NCI-H345 treated with DMSO at 0.1 percent for 48 hours (cell line): Measurements from ENCODE around the gene CYP1B1.
"Not testable (repeated sequence)": the region's sequence is repeated elsewhere in the genome, so short reads cannot be mapped to it uniquely, and the experiment has no call there.

Experiments
- DNase-seq: peaks from one replicate; lab custom pipeline; 2025; ENCODE audit not compliant: unreplicated experiment; lab: John Stamatoyannopoulos, UW

CYP1B1 gene

DNA sequence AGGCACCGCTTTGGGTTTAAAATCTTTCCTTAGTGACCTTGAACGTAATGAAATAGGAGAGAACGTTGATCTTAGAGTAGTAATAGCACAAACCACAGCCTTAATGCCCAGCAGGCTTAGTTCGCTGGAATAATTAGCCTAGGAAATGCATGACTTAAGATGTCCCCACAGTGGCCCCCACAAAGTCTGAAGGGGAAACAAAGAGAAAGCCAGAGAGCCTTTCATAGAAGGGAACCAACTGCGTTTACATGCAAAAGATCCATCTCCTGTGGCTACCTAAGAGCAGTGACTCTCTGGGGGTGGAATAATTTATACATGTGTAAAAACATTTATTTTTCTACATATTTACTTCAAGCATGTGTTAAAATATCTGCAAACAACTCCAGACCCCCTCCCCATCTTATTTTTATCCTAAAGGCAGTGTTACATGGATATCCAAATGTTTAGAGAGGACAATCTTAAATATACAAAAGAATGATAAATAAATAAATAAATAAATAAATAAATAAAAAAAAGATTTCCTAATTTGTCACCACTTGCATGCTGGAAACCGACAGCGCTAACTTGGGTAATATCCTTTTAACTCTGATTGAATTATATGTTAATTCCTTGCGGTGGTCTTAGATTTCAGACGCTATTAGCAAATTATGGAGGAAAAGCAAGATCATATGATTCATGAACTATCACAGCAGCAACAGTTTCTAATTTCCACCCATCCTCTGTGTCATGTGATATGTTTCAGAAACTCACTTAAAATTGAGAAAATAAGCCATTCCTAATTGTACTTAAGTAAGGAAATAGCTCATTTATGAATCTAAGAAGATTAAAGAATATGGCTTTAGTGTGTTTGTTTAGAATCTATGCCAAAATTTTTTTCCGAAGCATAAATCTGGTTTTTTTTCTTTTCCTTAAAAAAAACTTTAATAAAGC, 23.4 kb upstream of the CYP1B1 start:
- no peak for DNase-seq

DNA sequence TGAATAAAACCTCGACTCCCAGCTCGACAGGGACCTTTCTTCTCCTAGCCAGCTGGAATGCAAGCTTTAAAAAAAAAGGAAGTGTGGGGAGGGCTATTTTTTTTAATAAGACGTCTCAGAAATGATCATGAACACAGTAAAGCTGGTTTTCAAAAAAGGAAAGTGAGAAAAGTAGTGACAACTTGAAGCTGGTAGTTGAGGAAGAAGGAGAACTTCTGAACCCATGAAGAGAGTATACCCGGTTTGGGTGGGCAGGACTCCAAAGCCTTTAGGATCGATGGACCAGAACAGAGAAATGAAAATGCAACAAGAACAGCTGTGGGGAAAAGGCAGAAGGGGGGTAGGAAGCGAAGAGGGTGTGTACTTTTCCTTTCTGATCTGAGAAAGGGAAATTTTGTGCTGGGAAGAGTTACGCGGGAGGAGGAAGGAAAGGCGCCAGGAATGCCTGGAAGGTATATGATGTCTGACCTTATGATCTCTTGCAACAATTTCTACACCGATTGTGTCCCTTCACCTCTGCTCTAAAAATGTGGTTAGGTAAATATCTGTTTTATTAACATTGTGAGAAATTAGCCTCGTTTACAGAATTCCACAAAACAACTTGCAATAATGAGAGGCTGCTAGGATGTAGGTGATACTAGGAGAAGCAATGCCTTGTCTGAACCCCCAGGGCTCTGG, 22.6 kb upstream of the CYP1B1 start:
- DNase-seq = no peak

DNA sequence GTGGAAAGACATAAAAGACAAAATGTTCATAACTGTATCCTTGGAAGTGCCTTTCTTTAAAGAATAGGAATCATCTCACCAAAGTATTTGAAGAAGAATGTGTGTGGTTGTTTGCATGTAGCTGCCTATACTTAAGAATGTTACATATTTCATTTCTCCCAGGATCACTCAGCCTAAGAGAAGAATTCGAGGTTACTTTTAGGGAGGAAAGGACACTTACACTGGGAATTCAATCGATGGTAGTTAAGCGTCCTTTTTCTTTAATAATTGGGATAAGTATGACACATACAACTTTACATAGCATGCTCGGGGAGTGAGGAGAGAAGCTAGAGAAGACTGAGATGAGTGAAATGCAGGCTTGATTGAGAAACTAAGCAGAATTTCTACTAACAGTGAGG, 22.0 kb upstream of the CYP1B1 start:
- no peak for DNase-seq

DNA sequence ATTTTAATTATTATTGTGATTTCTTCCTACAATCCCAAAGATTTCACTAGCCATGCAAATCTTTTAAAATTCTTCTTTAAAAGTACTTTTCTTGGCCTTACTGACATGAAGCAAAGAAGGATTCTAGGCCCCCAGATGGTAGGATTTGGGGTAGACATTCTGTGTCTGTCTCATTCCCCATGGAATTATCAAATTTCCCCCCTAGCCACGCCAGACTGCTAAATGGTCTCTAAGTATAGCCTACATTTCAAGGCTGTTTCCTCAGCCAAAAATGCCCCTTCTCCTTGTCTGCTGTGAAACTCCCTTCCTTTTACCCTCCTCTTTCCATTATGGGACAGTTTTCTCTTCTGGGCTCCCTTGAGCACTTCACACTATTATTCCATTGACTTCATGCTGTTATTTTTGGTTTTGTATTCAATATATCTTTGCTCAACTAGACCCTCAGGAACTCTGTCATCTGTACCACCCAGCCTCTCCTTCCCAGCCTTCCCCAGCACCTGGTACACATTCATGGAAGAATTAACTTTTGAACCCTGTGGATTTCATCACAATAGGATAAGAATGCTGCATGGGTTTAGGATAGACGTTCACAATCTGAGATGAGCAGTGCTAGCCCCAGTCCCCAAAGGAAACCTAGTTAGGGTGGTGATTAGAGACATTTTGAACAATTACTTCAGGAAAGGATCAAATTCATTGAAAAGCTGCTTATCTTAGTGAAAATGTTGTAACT, 21.5 kb upstream of the CYP1B1 start:
- DNase-seq = no peak

DNA sequence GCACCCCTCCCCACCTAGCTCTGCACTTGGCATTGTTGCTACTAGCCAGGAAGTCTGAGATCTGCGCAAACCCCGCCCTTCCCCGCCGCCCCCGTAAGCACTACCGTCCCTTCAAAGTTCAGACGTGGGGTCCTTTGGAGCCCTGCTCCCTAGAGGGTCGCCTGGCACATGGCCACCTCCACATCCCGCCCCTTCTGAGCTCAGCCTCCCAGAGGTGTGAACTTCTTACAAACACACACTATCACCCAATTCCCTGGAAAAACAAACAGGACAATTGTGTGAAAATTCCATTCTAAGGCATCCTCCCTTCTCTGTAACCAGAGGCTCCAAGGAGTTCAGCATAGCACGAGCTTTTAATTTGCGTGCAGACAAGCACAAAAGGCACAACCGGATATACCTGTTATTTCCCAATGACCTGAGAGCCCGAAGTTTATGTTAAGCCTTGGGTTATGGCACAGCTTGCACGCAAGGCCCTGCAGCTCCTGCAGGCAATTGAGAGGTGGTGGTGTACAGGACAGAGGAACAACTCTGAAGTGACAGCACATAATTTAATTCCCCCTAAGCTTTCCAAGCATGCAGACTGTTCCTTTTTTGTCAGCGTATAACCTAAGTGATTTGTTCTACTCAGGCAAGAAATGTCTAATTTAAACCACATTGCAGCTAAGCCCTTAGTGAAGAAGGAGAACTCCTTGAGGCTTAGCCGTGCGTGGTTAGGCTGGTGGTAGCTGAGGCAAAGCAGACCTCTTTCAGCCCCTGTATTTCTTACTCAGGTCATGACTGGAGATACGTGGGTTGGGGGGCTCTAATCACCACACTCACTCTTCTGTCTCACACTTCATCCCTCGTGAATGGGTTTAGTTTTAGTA, 20.3 kb upstream of the CYP1B1 start:
- DNase-seq = no peak

DNA sequence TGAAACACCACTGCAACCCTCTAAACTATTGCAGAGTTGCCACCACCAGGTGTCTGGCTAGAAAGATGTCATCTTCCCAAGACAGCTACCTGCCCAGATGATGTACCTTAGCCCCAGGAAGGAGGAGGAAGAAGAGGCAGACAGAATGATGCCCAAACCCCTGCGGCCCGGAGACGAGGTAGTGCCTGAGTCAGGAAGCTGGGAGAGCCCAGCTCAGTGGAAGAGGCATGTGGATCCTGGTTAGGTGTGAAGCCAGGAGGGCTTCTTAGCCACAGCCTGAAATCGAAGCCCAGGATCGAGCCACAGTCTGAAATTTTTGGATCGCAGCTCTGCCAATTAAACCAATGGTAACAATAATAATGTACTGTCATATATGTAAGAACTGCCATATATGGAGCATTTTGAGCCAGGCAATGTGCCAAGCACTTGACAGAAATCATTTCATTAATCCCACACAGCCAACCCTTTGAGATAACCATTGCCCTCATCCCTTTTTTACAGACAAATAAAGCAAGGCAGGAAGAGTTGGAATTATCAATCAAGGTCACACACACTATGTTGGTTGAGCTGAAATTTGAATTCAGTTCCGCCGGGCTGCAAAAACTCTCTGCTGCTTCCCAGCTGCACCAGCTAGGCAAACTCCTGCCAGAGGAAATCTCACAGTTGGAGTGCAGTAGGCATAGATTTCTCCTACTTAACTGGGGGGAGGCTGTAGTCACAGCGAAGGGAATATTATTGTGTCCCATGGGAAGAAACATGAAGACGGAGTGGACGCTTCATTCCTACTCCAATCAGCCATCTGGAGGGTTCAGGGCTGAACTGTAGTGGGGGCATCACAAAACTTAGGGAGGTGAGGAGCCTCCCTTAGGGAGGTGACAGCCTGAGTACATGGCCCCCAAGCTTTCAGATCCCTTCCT, 19.4 kb upstream of the CYP1B1 start:
- no peak for DNase-seq

DNA sequence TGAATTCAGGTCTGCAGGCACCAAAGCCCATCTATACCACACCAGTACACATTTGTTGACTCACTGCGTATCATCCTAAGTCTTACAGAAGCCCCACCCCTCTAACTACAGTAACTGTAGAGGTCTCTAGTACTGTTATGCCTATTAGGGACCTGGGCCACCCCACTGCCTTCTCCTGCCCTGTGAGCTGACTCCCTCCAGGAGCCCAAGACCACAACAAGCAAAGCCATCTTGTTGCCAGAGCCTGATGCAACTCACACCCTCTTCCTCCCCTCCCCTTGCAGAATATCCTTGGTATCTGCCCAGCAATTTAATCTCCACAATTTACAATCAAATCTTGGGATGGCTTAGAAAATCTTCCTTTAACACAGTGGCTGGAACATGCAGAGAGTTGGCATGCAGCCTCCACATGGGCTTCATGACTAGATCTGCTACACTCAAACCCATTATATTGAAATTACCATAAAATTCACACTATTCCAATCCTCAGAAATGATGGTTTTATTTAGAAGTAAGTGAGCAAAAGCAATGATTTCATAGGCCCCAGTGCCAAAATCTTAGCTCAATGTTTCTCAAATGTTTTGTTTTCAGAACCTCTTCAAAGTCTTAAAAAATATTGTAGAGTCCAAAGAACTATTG, 17.7 kb upstream of the CYP1B1 start:
- no peak for DNase-seq

DNA sequence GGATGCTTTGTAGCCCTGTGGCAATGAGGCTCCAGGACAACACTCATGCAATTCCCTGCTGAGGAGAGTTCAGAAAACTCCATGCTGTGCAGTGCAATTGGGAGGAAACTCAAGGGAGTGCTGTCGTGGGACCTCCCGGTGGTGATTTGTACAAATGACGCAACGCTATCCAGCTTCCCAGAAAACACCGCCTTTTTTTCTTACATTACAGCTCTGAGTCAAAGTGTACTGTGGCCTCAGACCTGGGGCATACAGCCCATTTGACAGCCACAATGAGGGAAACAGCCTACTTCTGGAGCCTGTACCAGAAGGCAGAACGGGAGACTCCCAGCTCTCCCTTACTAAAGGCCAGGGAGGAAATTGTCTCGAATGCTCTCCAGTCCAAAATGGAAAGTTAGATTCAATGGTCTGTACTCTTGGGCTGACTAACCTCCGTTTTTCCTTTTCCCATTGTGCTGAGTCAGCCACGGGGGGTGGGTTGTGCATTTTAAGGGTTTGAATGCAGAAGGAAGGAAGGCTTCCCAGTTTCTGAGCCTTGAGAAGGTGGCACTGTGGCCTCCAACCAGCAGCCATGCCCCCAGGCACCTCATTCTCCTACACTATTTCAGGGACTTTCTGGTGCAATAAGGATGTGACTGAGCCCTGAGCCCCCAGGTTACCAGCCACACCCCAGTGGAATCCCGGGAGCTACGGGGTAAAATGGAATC, 16.4 kb upstream of the CYP1B1 start:
- no peak for DNase-seq

DNA sequence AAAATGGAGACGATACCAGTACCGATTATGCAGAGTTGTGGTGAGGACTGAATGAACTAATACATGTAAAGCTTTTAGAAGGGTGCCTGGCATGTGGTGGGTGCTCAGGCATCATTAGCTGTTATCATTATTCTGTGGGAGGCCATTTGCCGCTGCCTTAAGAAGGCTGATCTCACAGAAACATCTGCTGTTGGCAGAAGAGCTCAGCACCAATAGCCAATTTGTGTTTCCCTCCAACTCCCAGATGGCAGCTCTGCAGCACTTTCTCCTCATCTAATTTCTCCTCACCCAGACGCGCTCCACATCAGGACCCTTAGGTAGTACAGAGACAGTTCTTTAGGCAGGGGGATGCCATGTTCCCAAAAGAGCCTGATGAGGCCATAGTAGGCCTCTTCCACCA, 15.8 kb upstream of the CYP1B1 start:
- DNase-seq = no peak

DNA sequence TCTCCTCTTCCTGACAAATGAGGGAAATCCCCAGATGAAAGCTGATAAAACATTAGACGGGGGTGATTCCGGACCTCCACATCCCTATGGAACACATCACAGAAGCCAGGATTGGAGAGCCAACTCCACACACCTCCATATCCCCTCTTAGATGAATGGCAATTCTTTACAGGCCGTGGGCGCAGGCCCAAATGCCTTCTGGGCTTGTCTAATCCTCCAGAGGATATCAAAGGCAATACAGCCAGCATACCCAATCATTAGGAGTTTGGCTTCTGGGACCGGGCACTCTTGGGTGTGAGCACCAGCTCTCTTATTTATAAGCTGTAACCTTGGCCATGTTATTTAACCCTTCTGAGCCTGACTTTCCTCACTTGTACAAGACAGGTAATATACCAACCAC, 15.0 kb upstream of the CYP1B1 start:
- DNase-seq = no peak

DNA sequence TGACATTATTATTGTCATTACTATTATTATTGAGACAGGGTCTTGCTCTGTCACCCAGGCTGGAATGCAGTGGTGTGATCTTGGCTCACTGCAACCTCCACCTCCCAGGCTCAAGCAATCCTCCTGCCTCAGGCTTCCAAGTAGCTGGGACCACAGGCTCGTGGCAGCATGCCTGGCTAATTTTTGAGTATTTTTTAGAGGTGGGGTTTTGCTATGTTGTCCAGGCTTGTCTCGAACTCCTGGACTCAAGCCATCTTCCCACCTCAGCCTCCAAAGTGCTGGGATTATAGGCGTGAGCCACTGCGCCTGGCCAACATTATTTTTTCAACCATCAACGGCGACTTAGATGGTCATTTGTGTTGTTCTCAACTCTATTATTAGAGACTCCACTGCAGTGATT, 14.3 kb upstream of the CYP1B1 start:
- not testable (repeated sequence) for DNase-seq

DNA sequence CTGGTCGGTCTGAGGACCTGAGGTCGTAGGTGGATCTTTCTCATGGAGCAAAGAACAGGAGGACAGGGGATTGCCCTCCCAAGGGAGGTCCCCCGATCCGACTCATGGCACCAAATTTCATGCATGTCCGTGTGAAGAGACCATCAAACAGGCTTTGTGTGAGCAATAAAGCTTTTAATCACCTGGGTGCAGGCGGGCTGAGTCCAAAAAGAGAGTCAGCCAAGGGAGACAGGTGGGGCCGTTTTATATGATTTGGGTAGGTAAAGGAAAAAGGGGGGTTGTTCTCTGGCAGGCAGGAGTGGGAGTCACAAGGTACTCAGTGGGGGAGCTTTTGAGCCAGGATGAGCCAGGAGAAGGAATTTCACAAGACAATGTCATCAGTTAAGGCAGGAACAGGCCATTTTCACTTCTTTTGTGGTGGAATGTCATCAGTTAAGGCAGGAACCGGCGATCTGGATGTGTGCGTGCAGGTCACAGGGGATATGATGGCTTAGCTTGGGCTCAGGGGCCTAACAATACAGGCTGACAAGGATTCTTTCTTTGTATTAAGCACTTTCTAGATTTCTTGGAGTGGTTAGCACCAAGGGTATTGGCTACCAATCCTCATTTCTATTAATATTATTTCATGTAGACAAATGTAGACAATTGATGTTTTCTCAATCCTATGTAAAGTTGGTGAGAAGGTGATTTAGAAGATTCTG, 10.2 kb upstream of the CYP1B1 start:
- not testable (repeated sequence) for DNase-seq

DNA sequence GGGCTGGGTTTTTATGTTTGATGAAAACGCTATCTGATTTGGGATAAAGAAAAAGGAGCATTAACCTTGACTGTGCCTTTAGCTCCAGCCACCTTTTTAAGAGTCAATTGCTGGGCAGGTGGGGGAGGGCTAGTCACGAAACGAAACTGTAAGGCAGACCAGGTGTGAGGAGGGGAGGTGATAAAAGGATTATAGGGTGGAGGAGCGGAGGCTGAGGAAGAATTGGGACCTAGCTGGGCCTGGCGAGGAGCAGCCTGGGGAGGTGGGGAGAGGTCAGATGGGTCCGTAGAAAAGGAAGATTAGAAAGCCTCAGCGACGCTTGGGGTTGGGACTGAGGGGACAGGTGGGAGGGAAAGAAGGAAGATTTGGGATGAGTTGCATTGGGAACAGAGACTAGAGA, 8.6 kb upstream of the CYP1B1 start:
- not testable (repeated sequence) for DNase-seq

DNA sequence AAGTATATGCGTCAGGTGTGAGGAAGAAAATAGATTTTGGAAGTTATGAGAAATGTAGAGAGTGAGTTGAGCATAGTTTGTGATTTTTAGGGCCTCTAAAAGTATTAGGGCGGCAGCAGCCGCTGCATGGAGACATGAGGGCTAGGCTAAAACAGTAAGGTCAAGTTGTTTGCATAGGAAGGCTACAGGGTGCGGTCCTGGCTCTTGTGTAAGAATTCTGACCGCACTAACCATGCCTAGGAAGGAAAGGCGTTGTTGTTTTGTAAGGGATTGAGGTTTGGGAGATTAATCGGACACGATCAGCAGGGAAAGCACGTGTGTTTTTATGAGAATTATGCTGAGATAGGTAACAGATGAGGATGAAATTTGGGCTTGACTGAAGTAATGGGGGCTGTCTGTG, 6.8 kb upstream of the CYP1B1 start:
- DNase-seq = not testable (repeated sequence)

DNA sequence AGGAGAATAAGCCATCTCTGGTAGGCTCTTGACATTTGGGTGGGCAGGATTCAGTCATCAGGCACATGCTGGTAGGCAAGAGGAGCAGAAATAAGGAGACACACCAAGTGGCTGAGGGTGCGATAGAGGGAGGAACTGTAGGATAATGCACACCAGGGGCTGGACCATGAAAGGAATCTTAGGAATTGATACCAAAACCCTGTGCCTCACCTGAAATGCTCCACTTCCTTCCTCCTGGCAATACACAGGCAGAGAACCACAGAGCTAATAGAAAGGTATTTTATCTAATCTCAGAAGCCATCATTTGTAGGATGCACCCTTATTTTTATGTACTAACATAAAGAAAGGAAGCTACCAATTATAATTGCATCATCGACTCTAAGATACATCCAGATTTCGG, 4.4 kb upstream of the CYP1B1 start:
- no peak for DNase-seq

DNA sequence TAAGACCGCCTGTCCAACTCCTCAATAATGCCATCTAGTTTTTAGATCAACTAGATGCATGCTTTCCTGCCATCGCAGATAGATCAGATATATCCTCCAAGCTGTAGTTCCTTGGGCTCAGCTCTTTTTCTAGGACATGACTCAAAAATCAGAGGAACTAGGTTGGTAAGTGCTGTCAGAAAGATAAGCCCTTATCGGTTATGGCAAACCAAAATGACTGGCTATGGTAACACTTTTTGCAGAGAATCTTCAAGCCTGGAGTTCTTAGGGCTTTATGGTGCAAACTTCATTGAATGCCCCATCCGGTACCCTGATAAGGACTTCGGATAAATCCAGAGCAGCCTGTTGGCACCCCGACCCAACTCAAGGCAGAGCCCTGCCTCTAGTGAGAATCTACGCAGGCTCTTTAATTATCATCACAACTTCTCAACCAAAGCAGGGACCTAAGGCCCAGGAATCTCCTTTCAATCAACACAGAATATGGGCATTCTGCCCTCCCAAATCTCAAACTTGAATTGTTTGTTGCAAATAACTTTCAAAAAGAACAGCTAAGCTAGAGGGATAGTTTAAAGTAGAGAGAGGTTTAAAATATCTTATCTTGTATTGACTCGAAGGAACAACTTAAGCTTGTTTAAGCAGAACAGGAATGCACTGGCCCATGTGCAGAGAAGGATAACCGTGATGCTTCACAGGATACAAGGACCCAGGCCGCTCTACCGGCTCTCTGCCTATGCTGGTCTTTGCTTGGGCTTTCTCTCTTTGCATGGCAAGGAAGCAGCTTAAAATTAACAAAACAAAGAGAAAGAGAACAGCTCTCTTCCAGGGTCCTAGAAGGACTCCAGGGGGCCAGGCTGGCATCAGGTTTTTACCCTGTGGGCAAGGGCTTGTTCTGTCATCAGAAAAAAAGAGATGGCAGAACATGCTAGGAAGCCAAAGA, 3.4 kb upstream of the CYP1B1 start:
- DNase-seq = no peak

DNA sequence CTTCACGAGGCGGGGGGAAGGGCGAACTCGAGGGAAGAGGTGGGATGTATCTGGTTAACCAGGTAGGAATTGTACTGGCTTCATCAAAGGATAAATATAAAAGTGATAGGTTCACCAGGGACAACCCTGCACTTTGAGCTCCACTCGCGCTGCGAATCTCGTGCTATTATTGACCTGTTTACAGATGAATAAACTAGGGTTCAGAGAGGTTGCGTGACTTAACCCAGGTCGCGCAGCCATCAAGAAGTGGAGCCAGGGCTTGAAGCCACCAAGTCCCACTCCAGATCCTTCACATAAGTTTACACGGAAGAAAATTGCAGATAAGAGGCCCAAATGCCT, 1.4 kb upstream of the CYP1B1 start:
- DNase-seq = no peak
